OCI-LY1 (cell line): Measurements from ENCODE around the gene RNF141.

Source experiments
- EZH2 ChIP-seq: fragments of 200-600 bp; sonication (generic), shearing (Covaris generic); IDR thresholded peaks from 2 replicates; pipeline ENCODE4 v1.8.0; 2017; ENCODE audit warnings: borderline replicate concordance, mixed run types, mild to moderate bottlenecking, antibody characterized with exemption, low read length, moderate library complexity, mixed read lengths
- TF ChIP-seq, protein P1 (sequence below): fragments of 200-600 bp; sonication (generic), shearing (Covaris generic); IDR thresholded peaks from 2 replicates; pipeline ENCODE4 v1.5.1; 2017; ENCODE audit warnings: mild to moderate bottlenecking, antibody characterized with exemption, low read length, moderate library complexity, mixed read lengths

DNA sequence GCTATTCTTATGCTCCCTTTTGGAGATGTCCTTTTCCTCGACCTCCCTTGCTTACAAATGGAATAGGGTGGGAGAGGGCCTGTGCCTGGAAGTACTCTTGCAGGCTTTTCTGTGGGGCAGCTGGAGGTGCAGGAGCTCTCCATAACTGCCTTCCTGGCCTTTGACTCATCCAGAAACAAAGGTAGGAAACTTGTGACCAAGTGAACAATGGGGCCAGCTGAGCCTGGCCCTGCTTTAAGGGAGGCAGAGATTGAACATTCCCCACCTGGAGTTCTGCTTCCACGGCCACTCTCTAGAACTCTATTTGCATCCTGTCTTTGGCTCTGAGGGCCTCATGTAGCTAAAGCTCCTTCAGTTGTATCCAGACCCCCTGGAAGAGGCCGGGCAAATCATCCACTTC lies 32.6 kb upstream of the RNF141 start:
- TF ChIP-seq, protein P1, sequence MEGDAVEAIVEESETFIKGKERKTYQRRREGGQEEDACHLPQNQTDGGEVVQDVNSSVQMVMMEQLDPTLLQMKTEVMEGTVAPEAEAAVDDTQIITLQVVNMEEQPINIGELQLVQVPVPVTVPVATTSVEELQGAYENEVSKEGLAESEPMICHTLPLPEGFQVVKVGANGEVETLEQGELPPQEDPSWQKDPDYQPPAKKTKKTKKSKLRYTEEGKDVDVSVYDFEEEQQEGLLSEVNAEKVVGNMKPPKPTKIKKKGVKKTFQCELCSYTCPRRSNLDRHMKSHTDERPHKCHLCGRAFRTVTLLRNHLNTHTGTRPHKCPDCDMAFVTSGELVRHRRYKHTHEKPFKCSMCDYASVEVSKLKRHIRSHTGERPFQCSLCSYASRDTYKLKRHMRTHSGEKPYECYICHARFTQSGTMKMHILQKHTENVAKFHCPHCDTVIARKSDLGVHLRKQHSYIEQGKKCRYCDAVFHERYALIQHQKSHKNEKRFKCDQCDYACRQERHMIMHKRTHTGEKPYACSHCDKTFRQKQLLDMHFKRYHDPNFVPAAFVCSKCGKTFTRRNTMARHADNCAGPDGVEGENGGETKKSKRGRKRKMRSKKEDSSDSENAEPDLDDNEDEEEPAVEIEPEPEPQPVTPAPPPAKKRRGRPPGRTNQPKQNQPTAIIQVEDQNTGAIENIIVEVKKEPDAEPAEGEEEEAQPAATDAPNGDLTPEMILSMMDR, result no peak
- TF ChIP-seq EZH2, result no peak
